Calu3 (cell line): ENCODE measurements around the gene MAP3K4. TPM values are rescaled to one million over a fixed set of nuclear protein-coding genes. Genes with fewer than 3 reads are reported as not detected.

Experiments
- BruUV-seq: library from RNA; stranded (reverse); fragments of 400-500 nt; replicated peaks from 2 replicates; lab custom pipeline; 2021; lab: Mats Ljungman, UMichigan
- CTCF ChIA-PET: fragments of 300-600 bp; sonication (Branson Sonifier 250); formaldehyde crosslinking; loops from one replicate; lab custom pipeline; 2022; ENCODE audit warnings: antibody characterized with exemption; lab: Charles Lee
- DNase-seq: peaks from one replicate; pipeline ENCODE4 v3.0.0; 2022
- H3K27ac Mint-ChIP-seq: one replicate; pipeline ENCODE4 v1.8.0; 2022; ENCODE audit warnings: mixed read lengths; ENCODE audit not compliant: unreplicated experiment
- H3K27me3 Mint-ChIP-seq: one replicate; pipeline ENCODE4 v1.8.0; 2022; ENCODE audit warnings: mixed read lengths; ENCODE audit not compliant: unreplicated experiment
- H3K36me3 Mint-ChIP-seq: one replicate; pipeline ENCODE4 v1.8.0; 2022; ENCODE audit warnings: mild to moderate bottlenecking, moderate library complexity, mixed read lengths; ENCODE audit not compliant: insufficient read depth, unreplicated experiment
- H3K4me1 Mint-ChIP-seq: one replicate; pipeline ENCODE4 v1.8.0; 2022; ENCODE audit warnings: mild to moderate bottlenecking, low read depth, mixed read lengths; ENCODE audit not compliant: unreplicated experiment
- H3K4me3 Mint-ChIP-seq: one replicate; pipeline ENCODE4 v1.8.0; 2022; ENCODE audit warnings: mild to moderate bottlenecking, low read depth, moderate library complexity, mixed read lengths; ENCODE audit not compliant: unreplicated experiment
- H3K9me3 Mint-ChIP-seq: one replicate; pipeline ENCODE4 v1.8.0; 2022; ENCODE audit warnings: low read depth, mixed read lengths; ENCODE audit not compliant: unreplicated experiment
- CTCF ChIP-seq: fragments of 200-600 bp; IDR thresholded peaks from one replicate; pipeline ENCODE4 v1.8.0; 2022; ENCODE audit warnings: antibody characterized with exemption; ENCODE audit not compliant: unreplicated experiment
- intact Hi-C: fragments of 100-400 bp; cut with micrococcal nuclease; formaldehyde crosslinking; loops from one replicate; pipeline ENCODE4 v1.10.0; 2022; ENCODE audit not compliant: unreplicated experiment
- total RNA-seq: library from RNA; stranded (reverse); gene quantifications from 2 replicates; pipeline ENCODE4 v1.2.3, GENCODE V29; 2022

MAP3K4 gene
- total RNA-seq, 1 experiment from 2014 or later = 62.2 TPM

DNA sequence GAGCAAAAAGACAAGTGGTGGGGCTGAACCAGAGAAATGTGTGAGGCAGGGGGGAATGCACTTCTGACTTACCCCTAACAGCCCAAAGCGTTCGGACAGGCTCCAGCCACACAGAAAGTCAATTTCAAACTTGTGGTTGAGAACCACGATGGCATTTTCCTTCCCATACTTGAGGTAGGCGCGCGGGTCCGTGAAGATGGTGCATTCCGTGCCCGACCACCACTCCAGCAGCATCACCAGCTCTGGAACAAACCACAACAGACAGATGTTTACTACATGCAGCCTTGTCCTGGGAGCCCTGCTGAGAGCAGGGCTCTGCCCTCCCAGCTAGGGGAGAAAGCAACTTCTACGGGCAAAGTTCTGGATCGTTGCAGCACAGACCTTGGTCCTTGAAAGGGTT, 174.6 kb downstream of the MAP3K4 start:
- no peaks in the 10 kb centered on the region for H3K27me3 Mint-ChIP-seq
- peaks cover 26% of the 10 kb centered on the region for H3K4me1 Mint-ChIP-seq
- H3K36me3 Mint-ChIP-seq = peaks cover 5% of the 10 kb centered on the region
- DNase-seq = no peak
- no peaks in the 10 kb centered on the region for H3K9me3 Mint-ChIP-seq
- no peak overlapping the region for H3K4me3 Mint-ChIP-seq
- intact Hi-C loops = no loop called here
- no peak overlapping the region for H3K27ac Mint-ChIP-seq
- no TSS peak for BruUV-seq
- CTCF ChIA-PET = no interaction called here
- TF ChIP-seq CTCF = no peak

GRCh38 chr6:161166677-161167076, 175.1 kb downstream of the MAP3K4 start:
- Mint-ChIP-seq H3K36me3 (peaks cover 5% of the 10 kb centered on the region), H3K27ac (no peak overlapping the region), H3K9me3 (no peaks in the 10 kb centered on the region), H3K4me3 (no peak overlapping the region), H3K4me1 (peaks cover 24% of the 10 kb centered on the region), H3K27me3 (no peaks in the 10 kb centered on the region)
- no TSS peak for BruUV-seq
- no peak for TF ChIP-seq CTCF
- DNase-seq = no peak
- intact Hi-C loops = no loop called here
- CTCF ChIA-PET = no interaction called here
